ENCODE measurements around the gene SYT5. TPM values are rescaled to one million over a fixed set of nuclear protein-coding genes. Genes with fewer than 3 reads are reported as not detected.

Gene SYT5
- total and polyA plus RNA-seq, 12 donors = under 0.01 to 1.1 TPM; not detected in 10

DNA sequence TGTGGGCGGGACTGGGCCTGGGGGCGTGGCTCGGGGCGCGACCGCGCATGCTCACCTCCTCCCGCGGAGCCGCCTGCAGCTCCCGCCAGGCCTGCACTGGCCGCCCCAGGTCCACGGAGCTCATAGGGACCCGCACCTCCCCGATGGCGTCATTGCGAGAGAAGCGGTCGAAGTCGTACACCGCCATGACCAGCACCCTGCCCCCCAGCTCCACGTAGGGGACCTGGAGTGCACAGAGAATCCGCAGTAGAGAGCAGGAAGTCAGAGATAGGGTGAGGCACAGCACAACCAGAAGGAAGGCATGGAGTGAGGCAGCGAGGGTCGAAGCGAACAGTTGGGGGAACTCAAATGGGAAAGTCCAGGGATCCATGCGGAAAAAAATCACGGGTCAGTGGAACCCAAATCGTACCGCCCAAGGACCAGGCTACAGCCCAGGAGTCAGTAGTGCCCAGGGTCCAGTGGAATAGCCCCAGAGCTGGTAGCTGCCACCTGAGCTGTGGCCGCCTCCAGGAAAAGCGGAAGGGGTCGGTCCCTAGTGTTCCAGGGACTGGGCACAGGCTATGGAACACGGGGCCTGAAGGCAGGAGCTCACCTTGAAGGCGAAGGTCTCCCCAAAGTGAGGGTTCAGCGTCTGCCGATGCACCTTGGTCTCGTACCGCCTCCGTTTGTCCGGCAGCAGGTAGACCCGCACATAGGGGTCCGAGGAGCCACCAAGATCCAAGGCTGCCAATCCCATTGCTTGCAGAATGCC lies 4.8 kb downstream of the SYT5 start:
- no peaks in the 10 kb centered on the region for H3K36me3 ChIP-seq
- WGBS, 2 donors = 55 to 65% methylated on average over 39 to 43 of the region's 43 CpGs
- peaks cover 7 to 37% (median 21%) of the 10 kb centered on the region in 9 donors for H3K4me1 ChIP-seq
- DNase-seq (no peak), ATAC-seq (no peak)
- TF ChIP-seq, protein P1, sequence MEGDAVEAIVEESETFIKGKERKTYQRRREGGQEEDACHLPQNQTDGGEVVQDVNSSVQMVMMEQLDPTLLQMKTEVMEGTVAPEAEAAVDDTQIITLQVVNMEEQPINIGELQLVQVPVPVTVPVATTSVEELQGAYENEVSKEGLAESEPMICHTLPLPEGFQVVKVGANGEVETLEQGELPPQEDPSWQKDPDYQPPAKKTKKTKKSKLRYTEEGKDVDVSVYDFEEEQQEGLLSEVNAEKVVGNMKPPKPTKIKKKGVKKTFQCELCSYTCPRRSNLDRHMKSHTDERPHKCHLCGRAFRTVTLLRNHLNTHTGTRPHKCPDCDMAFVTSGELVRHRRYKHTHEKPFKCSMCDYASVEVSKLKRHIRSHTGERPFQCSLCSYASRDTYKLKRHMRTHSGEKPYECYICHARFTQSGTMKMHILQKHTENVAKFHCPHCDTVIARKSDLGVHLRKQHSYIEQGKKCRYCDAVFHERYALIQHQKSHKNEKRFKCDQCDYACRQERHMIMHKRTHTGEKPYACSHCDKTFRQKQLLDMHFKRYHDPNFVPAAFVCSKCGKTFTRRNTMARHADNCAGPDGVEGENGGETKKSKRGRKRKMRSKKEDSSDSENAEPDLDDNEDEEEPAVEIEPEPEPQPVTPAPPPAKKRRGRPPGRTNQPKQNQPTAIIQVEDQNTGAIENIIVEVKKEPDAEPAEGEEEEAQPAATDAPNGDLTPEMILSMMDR (IDR thresholded peaks at IDR 0.05) = no peak
- no peak overlapping the region for H3K27ac ChIP-seq
- no peaks in the 10 kb centered on the region for H3K9me3 ChIP-seq
- intact Hi-C loops (cut with DNase I) = no loop called here
- H3K27me3 ChIP-seq = peaks cover 42 to 100% (median 98%) of the 10 kb centered on the region in 7 donors
- no peak overlapping the region for H3K4me3 ChIP-seq

DNA sequence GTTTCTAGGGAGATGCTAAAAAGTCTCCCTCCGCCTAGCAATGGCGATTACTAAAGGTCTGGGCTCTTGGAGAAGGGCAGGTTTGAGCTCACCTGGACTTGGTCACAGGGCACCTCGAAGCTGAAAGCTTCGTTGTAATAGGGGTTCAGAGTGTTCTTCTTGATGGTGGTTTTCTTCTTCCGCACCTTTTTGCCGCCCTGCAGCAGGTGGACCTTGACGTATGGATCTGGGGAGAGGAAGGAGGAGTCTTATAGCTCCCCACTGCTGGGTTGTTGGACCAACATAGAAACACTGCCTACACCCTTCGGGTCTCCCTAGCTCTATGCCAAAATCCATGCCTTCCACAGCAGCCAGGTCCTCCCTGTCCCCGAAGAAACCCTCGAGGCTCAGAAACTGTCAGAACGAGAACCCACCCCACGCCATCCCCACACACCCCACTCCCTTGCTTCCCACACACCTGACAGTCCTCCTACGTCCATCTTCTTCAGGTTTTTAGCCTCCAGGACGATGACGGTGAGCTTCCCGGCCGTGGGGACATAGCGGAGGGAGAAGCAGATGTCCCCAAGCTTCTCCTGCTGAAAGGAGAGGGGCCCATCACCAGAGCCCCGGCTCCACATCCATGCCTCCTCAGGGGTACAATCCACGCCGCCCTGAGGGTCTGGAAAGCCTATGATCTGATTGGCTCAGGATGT lies 5.5 kb downstream of the SYT5 start:
- TF ChIP-seq, protein P1 (IDR thresholded peaks at IDR 0.05) = no peak
- Histone ChIP-seq H3K27me3 (peaks cover 39 to 100% (median 98%) of the 10 kb centered on the region in 7 donors), H3K4me3 (peak overlapping the region in 1 of 10 donors; percentile 46), H3K9me3 (no peaks in the 10 kb centered on the region), H3K4me1 (peaks cover 7 to 30% (median 14%) of the 10 kb centered on the region in 9 donors), H3K27ac (no peak overlapping the region), H3K36me3 (no peaks in the 10 kb centered on the region)
- ATAC-seq (no peak), DNase-seq (no peak)
- WGBS, 2 donors = 58 to 67% methylated on average over 21 of the region's 21 CpGs
- intact Hi-C loops (cut with DNase I) = no loop called here

DNA sequence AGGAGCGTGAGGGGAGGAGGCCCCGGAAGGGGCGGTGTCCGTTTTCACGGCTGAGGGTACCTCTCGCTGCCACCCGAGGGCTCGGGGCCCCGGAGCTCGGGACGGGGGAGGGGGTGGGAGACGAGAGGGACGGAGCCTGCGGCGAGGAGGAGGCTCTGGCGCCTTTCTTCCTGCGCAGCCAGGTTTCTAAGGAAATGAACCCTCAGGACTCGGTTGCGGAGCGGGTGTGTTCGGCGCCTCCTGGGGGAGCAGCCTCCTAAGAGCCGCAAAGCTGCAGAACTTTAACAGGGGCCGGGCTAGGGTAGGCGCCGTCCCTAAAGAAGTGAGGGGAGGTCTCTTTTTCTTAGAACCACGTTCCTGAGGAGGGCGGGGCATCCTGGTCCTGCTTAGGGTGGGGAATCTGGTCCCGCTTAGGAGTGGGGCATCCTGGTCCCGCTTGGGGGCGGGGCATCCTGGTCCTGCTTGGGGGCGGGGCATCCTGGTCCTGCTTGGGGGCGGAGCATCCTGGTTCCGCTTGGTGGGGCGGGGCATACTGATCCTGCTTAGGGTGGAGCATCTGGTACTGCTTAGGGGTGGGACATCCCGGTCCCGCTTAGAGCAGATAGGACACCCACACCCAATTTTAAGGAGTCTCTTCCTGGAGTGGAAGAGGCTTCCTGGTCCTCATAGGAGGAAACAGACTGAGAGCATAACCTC lies 6.2 kb downstream of the SYT5 start:
- H3K27me3 ChIP-seq = peaks cover 36 to 100% (median 98%) of the 10 kb centered on the region in 7 donors
- WGBS, 2 donors = 0 to 1% methylated on average over 36 to 37 of the region's 37 CpGs
- H3K27ac ChIP-seq = peak overlapping the region in 1 of 10 donors; percentile 28
- intact Hi-C loops (cut with DNase I) = no loop called here
- TF ChIP-seq, protein P1 (IDR thresholded peaks at IDR 0.05) = no peak
- no peaks in the 10 kb centered on the region for H3K36me3 ChIP-seq
- peak; percentile 60 to 66 for DNase-seq
- ATAC-seq = peak in 7 of 8 donors; percentile 41 to 80 (median 69)
- peaks cover 3 to 23% (median 11%) of the 10 kb centered on the region in 9 donors for H3K4me1 ChIP-seq
- H3K9me3 ChIP-seq = no peaks in the 10 kb centered on the region
- peak overlapping the region in 9 of 10 donors; percentile 15 to 52 (median 45) for H3K4me3 ChIP-seq

DNA sequence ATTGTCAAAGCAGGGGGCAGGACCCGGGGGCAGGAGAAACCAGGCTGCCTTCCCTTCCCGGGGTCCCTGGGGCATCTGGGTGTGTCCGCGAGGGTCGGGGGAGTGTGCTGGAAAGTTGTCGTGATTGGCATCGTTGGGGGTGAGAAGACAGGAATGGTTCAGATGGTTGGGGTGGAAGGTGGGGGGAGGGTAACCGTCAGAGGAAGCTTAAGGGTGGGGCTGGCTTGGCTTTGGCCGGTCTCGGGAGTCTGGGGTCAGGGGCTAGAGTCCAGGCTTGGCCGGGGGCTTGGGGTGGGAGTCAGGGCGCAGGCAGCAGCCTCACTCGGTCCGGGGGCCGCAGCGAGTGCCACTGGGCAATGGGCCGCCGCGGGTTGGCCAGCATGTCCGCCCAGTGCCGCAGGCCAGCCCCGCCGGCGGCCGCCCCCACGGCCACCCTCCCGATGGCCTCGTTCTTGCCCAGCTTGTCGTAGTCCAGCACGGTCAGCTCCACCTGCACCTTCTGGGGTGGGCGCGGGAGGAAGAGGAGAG lies 6.8 kb downstream of the SYT5 start:
- TF ChIP-seq, protein P1 (IDR thresholded peaks at IDR 0.05) = no peak
- DNase-seq (no peak), ATAC-seq (peak in 4 of 8 donors; percentile 5 to 43 (median 8))
- Histone ChIP-seq H3K27ac (peak overlapping the region in 1 of 10 donors; percentile 28), H3K27me3 (peaks cover 40 to 100% (median 98%) of the 10 kb centered on the region in 7 donors), H3K4me1 (peaks cover 3 to 21% (median 11%) of the 10 kb centered on the region in 9 donors), H3K36me3 (no peaks in the 10 kb centered on the region), H3K4me3 (peak overlapping the region in 9 of 10 donors; percentile 15 to 52 (median 45)), H3K9me3 (no peaks in the 10 kb centered on the region)
- intact Hi-C loops (cut with DNase I) = no loop called here
- 1% methylated on average over 23 to 32 of the region's 32 CpGs for WGBS, 2 donors
